ENCODE results near the gene PITPNC1.

The PITPNC1 gene

DNA sequence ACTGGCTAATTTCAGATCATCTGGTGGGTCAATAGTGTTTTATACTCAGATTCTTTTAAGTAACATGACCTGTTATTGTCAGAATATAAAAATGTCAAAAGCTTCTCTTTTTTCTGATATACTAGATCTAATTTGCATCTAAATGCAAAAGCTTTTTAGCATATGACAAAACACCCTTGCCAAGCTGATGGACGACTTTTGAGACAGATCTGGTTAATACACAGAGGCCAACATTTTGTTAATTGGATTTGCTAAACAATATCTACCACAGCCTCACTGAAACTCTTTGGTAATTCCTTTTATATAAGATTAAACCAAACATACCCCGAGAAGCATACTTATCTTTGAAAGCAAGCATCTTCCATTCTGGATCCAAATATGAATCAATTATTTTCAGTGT lies 330.4 kb downstream of the PITPNC1 start:
- no peak overlapping the region for H3K9ac ChIP-seq
- H3K27me3 ChIP-seq (ENCODE audit: control insufficient read depth, insufficient read depth, low read length) = no peaks in the 10 kb centered on the region
- no peaks in the 10 kb centered on the region for H3K36me3 ChIP-seq (ENCODE audit: control insufficient read depth, insufficient read depth, low read length)
- H3K27ac ChIP-seq = no peak overlapping the region
- H3K4me3 ChIP-seq (ENCODE audit: low read depth, low read length) = no peak overlapping the region
- no peak overlapping the region for H2AFZ ChIP-seq
- H3K4me2 ChIP-seq (ENCODE audit: low read length) = no peak overlapping the region
- TF ChIP-seq, protein P1, sequence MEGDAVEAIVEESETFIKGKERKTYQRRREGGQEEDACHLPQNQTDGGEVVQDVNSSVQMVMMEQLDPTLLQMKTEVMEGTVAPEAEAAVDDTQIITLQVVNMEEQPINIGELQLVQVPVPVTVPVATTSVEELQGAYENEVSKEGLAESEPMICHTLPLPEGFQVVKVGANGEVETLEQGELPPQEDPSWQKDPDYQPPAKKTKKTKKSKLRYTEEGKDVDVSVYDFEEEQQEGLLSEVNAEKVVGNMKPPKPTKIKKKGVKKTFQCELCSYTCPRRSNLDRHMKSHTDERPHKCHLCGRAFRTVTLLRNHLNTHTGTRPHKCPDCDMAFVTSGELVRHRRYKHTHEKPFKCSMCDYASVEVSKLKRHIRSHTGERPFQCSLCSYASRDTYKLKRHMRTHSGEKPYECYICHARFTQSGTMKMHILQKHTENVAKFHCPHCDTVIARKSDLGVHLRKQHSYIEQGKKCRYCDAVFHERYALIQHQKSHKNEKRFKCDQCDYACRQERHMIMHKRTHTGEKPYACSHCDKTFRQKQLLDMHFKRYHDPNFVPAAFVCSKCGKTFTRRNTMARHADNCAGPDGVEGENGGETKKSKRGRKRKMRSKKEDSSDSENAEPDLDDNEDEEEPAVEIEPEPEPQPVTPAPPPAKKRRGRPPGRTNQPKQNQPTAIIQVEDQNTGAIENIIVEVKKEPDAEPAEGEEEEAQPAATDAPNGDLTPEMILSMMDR (IDR thresholded peaks at IDR 0.05) = no peak
- H3K9me3 ChIP-seq (ENCODE audit: control insufficient read depth, low read length) = no peaks in the 10 kb centered on the region
- no peaks in the 10 kb centered on the region for H3K79me2 ChIP-seq
- H3K4me1 ChIP-seq = no peaks in the 10 kb centered on the region

GRCh38 chr17:67708378-67708777 lies 331.3 kb downstream of the PITPNC1 start:
- no peak overlapping the region for H3K9ac ChIP-seq
- no peaks in the 10 kb centered on the region for H3K79me2 ChIP-seq
- no peaks in the 10 kb centered on the region for H3K36me3 ChIP-seq (ENCODE audit: control insufficient read depth, insufficient read depth, low read length)
- no peaks in the 10 kb centered on the region for H3K4me1 ChIP-seq
- no peaks in the 10 kb centered on the region for H3K27me3 ChIP-seq (ENCODE audit: control insufficient read depth, insufficient read depth, low read length)
- H3K4me3 ChIP-seq (ENCODE audit: low read depth, low read length) = no peak overlapping the region
- H3K9me3 ChIP-seq (ENCODE audit: control insufficient read depth, low read length) = no peaks in the 10 kb centered on the region
- TF ChIP-seq, protein P1 (IDR thresholded peaks at IDR 0.05) = no peak
- H3K4me2 ChIP-seq (ENCODE audit: low read length) = no peak overlapping the region
- H3K27ac ChIP-seq = no peak overlapping the region
- H2AFZ ChIP-seq = no peak overlapping the region

DNA sequence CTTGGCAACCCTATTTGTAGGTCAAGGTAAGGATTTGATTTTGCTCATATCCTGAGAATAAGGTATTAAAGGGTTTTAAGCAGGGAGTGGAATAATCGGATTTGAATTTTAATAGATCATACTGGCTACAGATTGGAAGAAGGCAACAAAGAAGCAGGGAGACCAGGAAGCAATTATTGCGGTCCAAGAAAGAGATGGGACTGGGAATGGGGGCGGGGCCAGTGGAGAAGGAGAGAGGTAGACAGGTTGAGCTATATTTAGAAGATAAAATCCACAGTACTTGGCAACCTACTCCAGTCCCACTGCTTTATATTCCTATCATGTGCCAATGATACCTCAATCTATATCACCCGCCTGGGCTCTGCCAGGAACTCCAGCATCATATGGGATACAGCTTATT lies 334.8 kb downstream of the PITPNC1 start:
- TF ChIP-seq, protein P1 (IDR thresholded peaks at IDR 0.05) = no peak
- H3K36me3 ChIP-seq (ENCODE audit: control insufficient read depth, insufficient read depth, low read length) = no peaks in the 10 kb centered on the region
- H3K9me3 ChIP-seq (ENCODE audit: control insufficient read depth, low read length) = no peaks in the 10 kb centered on the region
- no peaks in the 10 kb centered on the region for H3K27me3 ChIP-seq (ENCODE audit: control insufficient read depth, insufficient read depth, low read length)
- H3K27ac ChIP-seq = no peak overlapping the region
- H3K4me2 ChIP-seq (ENCODE audit: low read length) = no peak overlapping the region
- H2AFZ ChIP-seq = no peak overlapping the region
- H3K4me3 ChIP-seq (ENCODE audit: low read depth, low read length) = no peak overlapping the region
- no peak overlapping the region for H3K9ac ChIP-seq
- H3K79me2 ChIP-seq = no peaks in the 10 kb centered on the region
- no peaks in the 10 kb centered on the region for H3K4me1 ChIP-seq

GRCh38 chr17:67712375-67712774 lies 335.3 kb downstream of the PITPNC1 start:
- H3K4me2 ChIP-seq (ENCODE audit: low read length) = no peak overlapping the region
- no peaks in the 10 kb centered on the region for H3K27me3 ChIP-seq (ENCODE audit: control insufficient read depth, insufficient read depth, low read length)
- no peaks in the 10 kb centered on the region for H3K9me3 ChIP-seq (ENCODE audit: control insufficient read depth, low read length)
- no peaks in the 10 kb centered on the region for H3K36me3 ChIP-seq (ENCODE audit: control insufficient read depth, insufficient read depth, low read length)
- H3K4me1 ChIP-seq = no peaks in the 10 kb centered on the region
- no peak overlapping the region for H3K4me3 ChIP-seq (ENCODE audit: low read depth, low read length)
- H3K9ac ChIP-seq = no peak overlapping the region
- H3K79me2 ChIP-seq = no peaks in the 10 kb centered on the region
- no peak overlapping the region for H2AFZ ChIP-seq
- no peak overlapping the region for H3K27ac ChIP-seq
- TF ChIP-seq, protein P1 (IDR thresholded peaks at IDR 0.05) = no peak

DNA sequence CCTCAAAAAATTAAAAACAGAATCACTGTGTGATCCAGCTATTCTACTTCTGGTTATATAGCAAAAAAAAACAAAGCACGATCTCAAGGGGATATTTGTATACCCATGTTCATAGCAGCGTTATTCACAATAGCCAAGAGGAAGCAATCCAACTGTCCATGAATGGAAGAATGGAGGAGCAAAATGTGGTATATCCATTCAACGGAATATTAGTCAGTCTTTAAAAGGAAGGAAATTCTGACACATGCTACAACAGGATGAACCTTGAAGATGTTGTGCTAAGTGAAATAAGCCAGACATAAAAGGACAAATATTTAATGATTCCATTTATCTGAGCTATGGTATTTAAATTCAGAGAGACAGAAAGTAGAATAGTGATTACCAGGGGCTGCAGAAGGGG lies 336.1 kb downstream of the PITPNC1 start:
- H3K27ac ChIP-seq = no peak overlapping the region
- no peak overlapping the region for H2AFZ ChIP-seq
- H3K4me2 ChIP-seq (ENCODE audit: low read length) = no peak overlapping the region
- TF ChIP-seq, protein P1 (IDR thresholded peaks at IDR 0.05) = no peak
- H3K36me3 ChIP-seq (ENCODE audit: control insufficient read depth, insufficient read depth, low read length) = no peaks in the 10 kb centered on the region
- no peaks in the 10 kb centered on the region for H3K4me1 ChIP-seq
- no peaks in the 10 kb centered on the region for H3K27me3 ChIP-seq (ENCODE audit: control insufficient read depth, insufficient read depth, low read length)
- H3K4me3 ChIP-seq (ENCODE audit: low read depth, low read length) = no peak overlapping the region
- peaks cover 3% of the 10 kb centered on the region for H3K79me2 ChIP-seq
- no peak overlapping the region for H3K9ac ChIP-seq
- H3K9me3 ChIP-seq (ENCODE audit: control insufficient read depth, low read length) = no peaks in the 10 kb centered on the region
